GM12878 (cell line): ENCODE results near the gene CACNA1S. TPM values are rescaled to one million over a fixed set of nuclear protein-coding genes. Genes with fewer than 3 reads are reported as not detected.

Experiments used
- ATAC-seq: fragments of 200-7000 bp; cut with Tn5 transposase; 3 replicates; pipeline ENCODE4 v1.9.1; 2020; ENCODE audit warnings: mild to moderate bottlenecking, moderate library complexity
- BruUV-seq: library from RNA; stranded (reverse); fragments of 400-500 nt; replicated peaks from 2 replicates; lab custom pipeline; 2021; lab: Mats Ljungman, UMichigan
- CTCF ChIA-PET: fragments of 300-600 bp; sonication (Branson Sonifier 250); formaldehyde crosslinking; extraction: SDS; loops from one replicate; lab custom pipeline; 2021; ENCODE audit warnings: inconsistent platforms; lab: Yijun Ruan, JAX
- POLR2A ChIA-PET: fragments of 350-600 bp; formaldehyde crosslinking; extraction: SDS; loops from one replicate; lab custom pipeline; 2021; ENCODE audit warnings: inconsistent platforms; lab: Charles Lee
- RAD21 ChIA-PET: fragments of 300-600 bp; sonication (Branson Sonifier 250); formaldehyde crosslinking; loops from one replicate; lab custom pipeline; 2023; ENCODE audit warnings: antibody characterized with exemption; ENCODE audit not compliant: unreplicated experiment; lab: Charles Lee
- SMC1A ChIA-PET: fragments of 300-600 bp; sonication (Branson Sonifier 250); formaldehyde crosslinking; loops from one replicate; lab custom pipeline; 2023; ENCODE audit not compliant: unreplicated experiment, uncharacterized antibody; lab: Charles Lee
- DNase-seq: peaks from one replicate; pipeline ENCODE4 v3.0.0-alpha.2; 2011; ENCODE audit warnings: low read depth, low spot score
- FAIRE-seq: peaks from 3 replicates; lab custom pipeline; 2011; peaks lifted over from hg19 to GRCh38; lab: Jason Lieb, UNC
- H2AFZ ChIP-seq: 2 replicates; pipeline ENCODE4 v1.6.0; 2011; ENCODE audit warnings: low read depth, low read length, control low read depth; ENCODE audit not compliant: control insufficient read depth
- H3K27ac ChIP-seq: 2 replicates; pipeline ENCODE4 v1.5.1; 2011; ENCODE audit warnings: control low read depth; ENCODE audit not compliant: control insufficient read depth, insufficient read depth
- H3K27me3 ChIP-seq, 2 experiments: replicated peaks in 1 of 2; 2 replicates each; pipeline versions ENCODE4 v1.6.0 to v1.6.1; 2011; ENCODE audit warnings: low read length in 1 of 2; ENCODE audit not compliant: control insufficient read depth in 2 of 2, insufficient read depth in 2 of 2
- H3K36me3 ChIP-seq, 2 experiments: 2 replicates each; pipeline ENCODE4 v1.5.1; 2011; ENCODE audit warnings: low read length in 1 of 2; ENCODE audit not compliant: control insufficient read depth in 2 of 2, insufficient read depth in 2 of 2
- H3K4me1 ChIP-seq: 2 replicates; pipeline ENCODE4 v1.6.1; 2011; ENCODE audit warnings: mild to moderate bottlenecking, low read length, moderate library complexity, mixed read lengths; ENCODE audit not compliant: control insufficient read depth, insufficient read depth
- H3K4me2 ChIP-seq: 2 replicates; pipeline ENCODE4 v1.6.0; 2011; ENCODE audit warnings: control low read depth; ENCODE audit not compliant: control insufficient read depth, insufficient read depth
- H3K4me3 ChIP-seq: fragments of 200-600 bp; sonication (generic); 2 replicates; pipeline ENCODE4 v1.5.1; 2016
- H3K79me2 ChIP-seq: 2 replicates; pipeline ENCODE4 v1.6.0; 2011; ENCODE audit warnings: low read length; ENCODE audit not compliant: control insufficient read depth, insufficient read depth
- H3K9ac ChIP-seq: 2 replicates; pipeline ENCODE4 v1.8.0; 2011; ENCODE audit warnings: low read length, control low read depth, mixed read lengths; ENCODE audit not compliant: control insufficient read depth, insufficient read depth
- H3K9me3 ChIP-seq: replicated peaks from 3 replicates; pipeline ENCODE4 v1.5.1; 2011; ENCODE audit warnings: mild to moderate bottlenecking, low read length; ENCODE audit not compliant: control insufficient read depth, insufficient read depth
- H4K20me1 ChIP-seq: 2 replicates; pipeline ENCODE4 v1.6.0; 2011; ENCODE audit not compliant: control insufficient read depth, insufficient read depth
- KDM1A ChIP-seq: fragments of 200-600 bp; sonication (generic); IDR thresholded peaks from 2 replicates; pipeline ENCODE4 v1.6.1; 2016; ENCODE audit warnings: borderline replicate concordance
- WGBS: methylation state at CpG from one replicate; pipeline ENCODE4 v1.1.6; 2016; ENCODE audit warnings: low lambda C conversion rate; ENCODE audit not compliant: insufficient replicate concordance, insufficient coverage; ENCODE audit errors: missing lambda C conversion rate; 5-methylcytosine and 5-hydroxymethylcytosine counted together
- in situ Hi-C: fragments of 300-500 bp; cut with MboI; formaldehyde crosslinking; loops from 9 replicates; pipeline ENCODE4 v1.14.3; 2018; ENCODE audit warnings: mixed read lengths
- intact Hi-C: fragments of 100-400 bp; cut with micrococcal nuclease; formaldehyde crosslinking; loops from one replicate; pipeline ENCODE4 v1.14.2; 2022; ENCODE audit not compliant: unreplicated experiment
- polyA plus RNA-seq, 11 experiments: library from polyadenylated mRNA; depleted of rRNA in 4 of 11; unstranded in 6 of 11; stranded (reverse) in 5 of 11; fragments of >200 nt; fragmentation: Nextera tagmentation in 4 of 11; fragmentation: Illumina TruSeq in 1 of 11; extraction: Ambion mirVana in 4 of 11; extraction: Trizol in 1 of 11; gene quantifications; 1 replicate in 1 of 11; 2 replicates in 10 of 11; pipeline versions ENCODE4 v1.2.1 to v1.2.3, GENCODE V29; 2011 to 2016; ENCODE audit warnings: inconsistent platforms in 2 of 11, missing spikeins in 2 of 11, low read depth in 1 of 11
- total RNA-seq, 4 experiments: library from RNA; depleted of rRNA in 3 of 4; stranded (reverse); fragments of >200 nt in 3 of 4; fragmentation: Illumina TruSeq in 1 of 4; extraction: Trizol in 1 of 4; gene quantifications; 2 replicates each; pipeline versions ENCODE4 v1.2.1 to v1.2.3, GENCODE V29; 2013 to 2021
- TF ChIP-seq, protein P1 (sequence below): fragments of 450-650 bp; formaldehyde crosslinking; IDR thresholded peaks from 2 replicates; pipeline ENCODE4 v1.4.0; 2022; ENCODE audit warnings: mild to moderate bottlenecking, moderate library complexity
- TF ChIP-seq, protein P2 (sequence below): fragments of 450-650 bp; IDR thresholded peaks from 2 replicates; pipeline ENCODE4 v1.6.1; 2016; ENCODE audit warnings: mild to moderate bottlenecking

Gene CACNA1S
- total and polyA plus RNA-seq, 10 of the 15 experiments (the other 5 are each of a cell fraction or from before 2014, with no cell fraction given): under 0.01 to 0.04 (median 0.02) TPM; not detected in 6

- TF ChIP-seq, protein P1, sequence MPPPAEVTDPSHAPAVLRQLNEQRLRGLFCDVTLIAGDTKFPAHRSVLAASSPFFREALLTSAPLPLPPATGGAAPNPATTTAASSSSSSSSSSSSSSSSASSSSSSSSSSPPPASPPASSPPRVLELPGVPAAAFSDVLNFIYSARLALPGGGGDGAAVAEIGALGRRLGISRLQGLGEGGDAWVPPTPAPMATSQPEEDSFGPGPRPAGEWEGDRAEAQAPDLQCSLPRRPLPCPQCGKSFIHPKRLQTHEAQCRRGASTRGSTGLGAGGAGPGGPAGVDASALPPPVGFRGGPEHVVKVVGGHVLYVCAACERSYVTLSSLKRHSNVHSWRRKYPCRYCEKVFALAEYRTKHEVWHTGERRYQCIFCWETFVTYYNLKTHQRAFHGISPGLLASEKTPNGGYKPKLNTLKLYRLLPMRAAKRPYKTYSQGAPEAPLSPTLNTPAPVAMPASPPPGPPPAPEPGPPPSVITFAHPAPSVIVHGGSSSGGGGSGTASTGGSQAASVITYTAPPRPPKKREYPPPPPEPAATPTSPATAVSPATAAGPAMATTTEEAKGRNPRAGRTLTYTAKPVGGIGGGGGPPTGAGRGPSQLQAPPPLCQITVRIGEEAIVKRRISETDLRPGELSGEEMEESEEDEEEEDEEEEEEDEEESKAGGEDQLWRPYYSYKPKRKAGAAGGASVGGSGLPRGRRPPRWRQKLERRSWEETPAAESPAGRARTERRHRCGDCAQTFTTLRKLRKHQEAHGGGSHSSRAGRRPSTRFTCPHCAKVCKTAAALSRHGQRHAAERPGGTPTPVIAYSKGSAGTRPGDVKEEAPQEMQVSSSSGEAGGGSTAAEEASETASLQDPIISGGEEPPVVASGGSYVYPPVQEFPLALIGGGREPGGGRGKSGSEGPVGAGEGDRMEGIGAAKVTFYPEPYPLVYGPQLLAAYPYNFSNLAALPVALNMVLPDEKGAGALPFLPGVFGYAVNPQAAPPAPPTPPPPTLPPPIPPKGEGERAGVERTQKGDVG: no peak
Measured at GRCh38 chr1:201019321-201019977, 92.8 kb downstream of the CACNA1S start (continued).

GRCh38 chr1:201017828-201018163 is 94.4 kb downstream of the CACNA1S start:
- ChIA-PET SMC1A (interaction anchor here (2.6 to 4.7 kb wide), 4 partner anchors 10 to 137 kb away, joined by 6 to 43 read pairs (median 28); no protein-coding TSS in a partner anchor), RAD21 (interaction anchor here (0.8 to 15.8 kb wide), 6 partner anchors 9 to 390 kb away, joined by 3 to 239 read pairs (median 8); partner anchors contain the start of gene KIF21B)
- BruUV-seq: no TSS peak
- WGBS: 58% methylated on average over 2 of the region's 2 CpGs
- ATAC-seq: no peak
- peak overlapping the region; percentile 24; the same call in 1 of the 2 replicates for H3K4me3 ChIP-seq
- no peak for DNase-seq
- TF ChIP-seq, protein P2, sequence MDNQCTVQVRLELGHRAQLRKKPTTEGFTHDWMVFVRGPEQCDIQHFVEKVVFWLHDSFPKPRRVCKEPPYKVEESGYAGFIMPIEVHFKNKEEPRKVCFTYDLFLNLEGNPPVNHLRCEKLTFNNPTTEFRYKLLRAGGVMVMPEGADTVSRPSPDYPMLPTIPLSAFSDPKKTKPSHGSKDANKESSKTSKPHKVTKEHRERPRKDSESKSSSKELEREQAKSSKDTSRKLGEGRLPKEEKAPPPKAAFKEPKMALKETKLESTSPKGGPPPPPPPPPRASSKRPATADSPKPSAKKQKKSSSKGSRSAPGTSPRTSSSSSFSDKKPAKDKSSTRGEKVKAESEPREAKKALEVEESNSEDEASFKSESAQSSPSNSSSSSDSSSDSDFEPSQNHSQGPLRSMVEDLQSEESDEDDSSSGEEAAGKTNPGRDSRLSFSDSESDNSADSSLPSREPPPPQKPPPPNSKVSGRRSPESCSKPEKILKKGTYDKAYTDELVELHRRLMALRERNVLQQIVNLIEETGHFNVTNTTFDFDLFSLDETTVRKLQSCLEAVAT: no peak
- TF ChIP-seq KDM1A: no peak
- TF ChIP-seq, all 136 proteins: peak for 0
- H4K20me1 ChIP-seq: no peaks in the 10 kb centered on the region
- H3K27me3 ChIP-seq: no peaks in the 10 kb centered on the region
- CTCF ChIA-PET: interaction anchor here (1.3 to 16.7 kb wide), 7 partner anchors 9 to 138 kb away, joined by 3 to 250 read pairs (median 30); partner anchors contain the start of gene INAVA
- intact Hi-C loops: no loop called here
- peak overlapping the region; percentile 68 for H3K4me2 ChIP-seq
- H3K9me3 ChIP-seq: no peaks in the 10 kb centered on the region
- peaks cover 67% of the 10 kb centered on the region for H3K4me1 ChIP-seq
- no peak overlapping the region for H2AFZ ChIP-seq
- no peak for FAIRE-seq
- in situ Hi-C loops: no loop called here
- POLR2A ChIA-PET: interaction anchor here (0.7 to 4.1 kb wide), 7 partner anchors 8 to 392 kb away, joined by 3 to 26 read pairs (median 4); no protein-coding TSS in a partner anchor
- peak overlapping the region; percentile 35; the same call in 1 of the 2 replicates for H3K9ac ChIP-seq
- H3K79me2 ChIP-seq: peaks cover 54% of the 10 kb centered on the region
- H3K27ac ChIP-seq: no peak overlapping the region
- no peaks in the 10 kb centered on the region; a peak in 1 of 4 replicates for H3K36me3 ChIP-seq
